ENCODE data around the gene DPCD.

DNA sequence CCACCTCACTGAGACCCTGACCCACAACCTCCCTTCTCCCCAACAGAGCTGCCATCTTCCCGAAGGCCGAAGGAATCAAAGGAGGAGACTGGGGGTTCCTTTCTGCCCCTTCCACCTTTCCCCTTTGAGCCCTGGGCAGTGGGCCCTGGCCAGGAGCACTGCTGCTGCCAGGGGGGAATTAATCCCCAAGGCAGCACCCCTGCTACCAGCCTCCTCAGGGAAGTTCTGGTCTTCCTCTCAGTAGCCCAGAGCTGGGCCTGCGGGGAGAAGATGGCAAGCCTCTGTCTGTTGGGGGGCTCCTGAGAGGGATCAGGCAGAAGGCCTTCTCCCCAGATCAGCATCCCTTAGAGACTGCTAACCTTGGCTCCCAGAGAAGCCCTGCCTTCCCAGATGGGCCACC lies 25.5 kb downstream of the DPCD start:
- no peak for TF ChIP-seq EP300 (IDR thresholded peaks at IDR 0.05; ENCODE audit: borderline replicate concordance)
- TF ChIP-seq RAD21 (IDR thresholded peaks at IDR 0.05; ENCODE audit: low read depth) = no peak
- no peak for TF ChIP-seq CREB1 (IDR thresholded peaks at IDR 0.05; ENCODE audit: low read depth)
- TF ChIP-seq ZBTB7A (IDR thresholded peaks at IDR 0.05; ENCODE audit: low read depth) = no peak
- TF ChIP-seq, protein P1, sequence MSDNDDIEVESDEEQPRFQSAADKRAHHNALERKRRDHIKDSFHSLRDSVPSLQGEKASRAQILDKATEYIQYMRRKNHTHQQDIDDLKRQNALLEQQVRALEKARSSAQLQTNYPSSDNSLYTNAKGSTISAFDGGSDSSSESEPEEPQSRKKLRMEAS (IDR thresholded peaks at IDR 0.05) = no peak

All from Ishikawa (cell line).